A673 (cell line): ENCODE measurements around the gene FLCN. TPM values are rescaled to one million over a fixed set of nuclear protein-coding genes. Genes with fewer than 3 reads are reported as not detected.
A peak's percentile ranks its signal among the peaks of the same experiment; 100 is the strongest.

Experiments used
- BruUV-seq: library from RNA; stranded (reverse); fragments of 400-500 nt; replicated peaks from 2 replicates; lab custom pipeline; 2021; lab: Mats Ljungman, UMichigan
- CTCF ChIA-PET: fragments of 300-600 bp; sonication (Branson Sonifier 250); formaldehyde crosslinking; loops from one replicate; lab custom pipeline; 2022; ENCODE audit warnings: antibody characterized with exemption; lab: Charles Lee
- POLR2A ChIA-PET: fragments of 300-600 bp; sonication (Branson Sonifier 250); formaldehyde crosslinking; loops from one replicate; lab custom pipeline; 2022; ENCODE audit warnings: antibody characterized with exemption; ENCODE audit not compliant: low non-redundant PET; lab: Charles Lee
- DNase-seq: peaks from one replicate; pipeline ENCODE4 v3.0.0-alpha.2; 2015; ENCODE audit warnings: low spot score
- H3K27ac ChIP-seq: fragments of 200-600 bp; sonication (generic); 2 replicates; pipeline ENCODE4 v1.5.1; 2016; ENCODE audit warnings: mixed run types, low read depth, mild to moderate bottlenecking, mixed read lengths, antibody characterized with exemption, low read length; ENCODE audit not compliant: poor library complexity, severe bottlenecking
- H3K27me3 ChIP-seq: fragments of 200-600 bp; sonication (generic); replicated peaks from 2 replicates; pipeline ENCODE4 v1.6.1; 2017; ENCODE audit warnings: mixed run types, low read depth, mild to moderate bottlenecking, mixed read lengths, antibody characterized with exemption, low read length; ENCODE audit not compliant: insufficient read depth, poor library complexity
- H3K36me3 ChIP-seq: fragments of 200-600 bp; sonication (generic); 2 replicates; pipeline ENCODE4 v1.6.1; 2016; ENCODE audit warnings: mixed run types, mild to moderate bottlenecking, mixed read lengths, antibody characterized with exemption, low read length; ENCODE audit not compliant: insufficient read depth, poor library complexity, severe bottlenecking
- H3K4me1 ChIP-seq: fragments of 200-600 bp; sonication (generic); 2 replicates; pipeline ENCODE4 v1.6.1; 2017; ENCODE audit warnings: mixed run types, mild to moderate bottlenecking, mixed read lengths, antibody characterized with exemption, low read length; ENCODE audit not compliant: insufficient read depth, poor library complexity, severe bottlenecking
- H3K4me3 ChIP-seq: fragments of 200-600 bp; sonication (generic); 2 replicates; pipeline ENCODE4 v1.5.1; 2016; ENCODE audit warnings: low read depth, mixed run types, mild to moderate bottlenecking, mixed read lengths, low read length; ENCODE audit not compliant: poor library complexity, severe bottlenecking
- H3K9me3 ChIP-seq: fragments of 200-600 bp; sonication (generic); 2 replicates; pipeline ENCODE4 v1.6.1; 2016; ENCODE audit warnings: mixed run types, low read depth, mild to moderate bottlenecking, mixed read lengths, antibody characterized with exemption, low read length; ENCODE audit not compliant: poor library complexity, severe bottlenecking
- EZH2 ChIP-seq: fragments of 200-600 bp; sonication (generic); IDR thresholded peaks from 2 replicates; pipeline ENCODE4 v1.6.1; 2017; ENCODE audit warnings: borderline replicate concordance, low read depth, mild to moderate bottlenecking, mixed read lengths, antibody characterized with exemption, low read length; ENCODE audit not compliant: poor library complexity, severe bottlenecking
- intact Hi-C: fragments of 100-400 bp; cut with micrococcal nuclease; formaldehyde crosslinking; loops from one replicate; pipeline ENCODE4 v1.10.0; 2022; ENCODE audit not compliant: unreplicated experiment
- total RNA-seq: library from RNA; stranded (reverse); gene quantifications from 2 replicates; pipeline ENCODE4 v1.2.3, GENCODE V29; 2021
- TF ChIP-seq, protein P1 (sequence below): fragments of 300-800, 200-600 bp; sonication (generic); conservative IDR thresholded peaks from 2 replicates; pipeline ENCODE4 v1.5.1; 2017; ENCODE audit warnings: low read depth, mild to moderate bottlenecking, antibody characterized with exemption, low read length, moderate library complexity, mixed read lengths

Gene FLCN
- total RNA-seq, 1 experiment from 2014 or later, result 60.2 TPM

DNA sequence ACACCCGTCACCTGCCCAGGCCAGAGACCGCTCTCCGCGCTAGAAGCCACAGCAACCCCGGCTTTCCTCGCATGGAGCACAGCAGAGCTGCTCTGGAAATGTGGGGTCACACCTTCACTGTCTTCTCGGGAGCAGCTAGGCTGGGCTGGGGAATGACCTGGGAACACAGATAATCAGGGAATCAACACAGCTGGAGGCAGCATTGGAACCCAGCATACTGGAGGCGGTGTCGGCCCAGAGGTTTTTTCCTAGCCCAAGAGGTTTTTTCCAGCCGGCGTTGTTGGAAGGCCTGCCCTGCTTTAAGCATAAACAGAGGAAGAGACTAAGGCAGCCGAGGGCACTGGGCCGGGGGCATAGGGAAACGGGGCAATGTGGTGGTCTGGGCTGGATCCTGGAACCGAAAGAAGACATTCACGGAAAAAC is 30.0 kb downstream of the FLCN start:
- Histone ChIP-seq H3K36me3 (peaks cover 7% of the 10 kb centered on the region), H3K9me3 (no peaks in the 10 kb centered on the region), H3K27ac (peak overlapping the region; percentile 88), H3K27me3 (no peaks in the 10 kb centered on the region), H3K4me3 (no peak overlapping the region), H3K4me1 (peaks cover 18% of the 10 kb centered on the region)
- ChIA-PET POLR2A (no interaction called here), CTCF (no interaction called here)
- TF ChIP-seq, protein P1, sequence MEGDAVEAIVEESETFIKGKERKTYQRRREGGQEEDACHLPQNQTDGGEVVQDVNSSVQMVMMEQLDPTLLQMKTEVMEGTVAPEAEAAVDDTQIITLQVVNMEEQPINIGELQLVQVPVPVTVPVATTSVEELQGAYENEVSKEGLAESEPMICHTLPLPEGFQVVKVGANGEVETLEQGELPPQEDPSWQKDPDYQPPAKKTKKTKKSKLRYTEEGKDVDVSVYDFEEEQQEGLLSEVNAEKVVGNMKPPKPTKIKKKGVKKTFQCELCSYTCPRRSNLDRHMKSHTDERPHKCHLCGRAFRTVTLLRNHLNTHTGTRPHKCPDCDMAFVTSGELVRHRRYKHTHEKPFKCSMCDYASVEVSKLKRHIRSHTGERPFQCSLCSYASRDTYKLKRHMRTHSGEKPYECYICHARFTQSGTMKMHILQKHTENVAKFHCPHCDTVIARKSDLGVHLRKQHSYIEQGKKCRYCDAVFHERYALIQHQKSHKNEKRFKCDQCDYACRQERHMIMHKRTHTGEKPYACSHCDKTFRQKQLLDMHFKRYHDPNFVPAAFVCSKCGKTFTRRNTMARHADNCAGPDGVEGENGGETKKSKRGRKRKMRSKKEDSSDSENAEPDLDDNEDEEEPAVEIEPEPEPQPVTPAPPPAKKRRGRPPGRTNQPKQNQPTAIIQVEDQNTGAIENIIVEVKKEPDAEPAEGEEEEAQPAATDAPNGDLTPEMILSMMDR, result no peak
- TF ChIP-seq EZH2, result no peak
- no TSS peak for BruUV-seq
- peak; percentile 18 for DNase-seq
- intact Hi-C loops, result loop anchor here (1.0 to 5.0 kb wide), 2 partner anchors 30 to 205 kb away; partner anchors contain the start of gene FLCN

DNA sequence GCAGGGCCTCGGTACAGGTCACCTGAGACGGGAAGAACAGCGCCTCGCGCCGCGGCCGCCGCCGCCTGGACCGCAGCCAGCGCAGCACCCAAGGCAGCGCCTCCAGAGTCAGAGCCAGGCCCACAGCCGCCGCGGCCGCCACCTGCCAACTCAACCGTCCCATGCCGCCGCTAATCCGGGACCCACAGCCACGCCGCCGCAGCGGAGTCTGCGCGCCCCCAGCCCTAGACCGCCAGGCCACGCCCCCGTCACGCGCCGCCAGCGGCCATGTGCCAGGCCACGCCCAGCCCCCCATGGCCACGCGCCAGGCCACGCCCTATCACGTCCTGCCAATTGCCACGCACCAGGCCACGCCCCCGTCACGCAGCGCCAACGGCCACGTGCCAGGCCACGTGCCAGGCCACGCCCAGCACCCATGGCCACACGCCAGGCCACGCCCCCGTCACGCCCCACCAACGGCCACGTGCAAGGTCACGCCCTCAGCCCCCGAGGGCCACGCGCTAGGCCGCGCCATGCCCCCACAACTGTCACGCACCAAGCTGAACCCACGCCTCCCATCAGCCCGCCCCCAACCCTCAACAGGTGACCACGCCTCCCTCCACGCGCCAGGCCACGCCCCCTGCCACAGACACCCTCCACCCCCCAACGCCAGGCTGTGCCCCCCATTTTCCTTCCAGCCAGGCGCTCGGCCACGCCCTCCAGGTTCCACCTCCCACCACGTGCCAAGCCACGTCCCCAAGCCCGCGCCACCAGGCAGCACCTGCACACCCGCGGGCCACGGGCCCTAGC is 30.6 kb downstream of the FLCN start, which contains the start of gene PLD6:
TSS of gene PLD6 (minus strand) at position 210 of the 789 bp plus-strand sequence. CDS start at position 163, 47 bp downstream.
- Histone ChIP-seq H3K27ac (peak within 1 kb of the TSS; percentile 88), H3K36me3 (peaks cover 9% of the 10 kb centered on the region), H3K9me3 (no peaks in the 10 kb centered on the region), H3K4me3 (peak within 1 kb of the TSS; percentile 72), H3K27me3 (no peaks in the 10 kb centered on the region), H3K4me1 (peaks cover 18% of the 10 kb centered on the region)
- intact Hi-C loops, result loop anchor here (1.0 to 5.0 kb wide), 2 partner anchors 31 to 204 kb away; partner anchors contain the start of gene FLCN
- BruUV-seq, result no TSS peak
- TF ChIP-seq EZH2, result no peak
- TF ChIP-seq, protein P1, result no peak
- CTCF ChIA-PET, result no interaction called here
- POLR2A ChIA-PET, result no interaction called here
- DNase-seq, result peak; percentile 89

DNA sequence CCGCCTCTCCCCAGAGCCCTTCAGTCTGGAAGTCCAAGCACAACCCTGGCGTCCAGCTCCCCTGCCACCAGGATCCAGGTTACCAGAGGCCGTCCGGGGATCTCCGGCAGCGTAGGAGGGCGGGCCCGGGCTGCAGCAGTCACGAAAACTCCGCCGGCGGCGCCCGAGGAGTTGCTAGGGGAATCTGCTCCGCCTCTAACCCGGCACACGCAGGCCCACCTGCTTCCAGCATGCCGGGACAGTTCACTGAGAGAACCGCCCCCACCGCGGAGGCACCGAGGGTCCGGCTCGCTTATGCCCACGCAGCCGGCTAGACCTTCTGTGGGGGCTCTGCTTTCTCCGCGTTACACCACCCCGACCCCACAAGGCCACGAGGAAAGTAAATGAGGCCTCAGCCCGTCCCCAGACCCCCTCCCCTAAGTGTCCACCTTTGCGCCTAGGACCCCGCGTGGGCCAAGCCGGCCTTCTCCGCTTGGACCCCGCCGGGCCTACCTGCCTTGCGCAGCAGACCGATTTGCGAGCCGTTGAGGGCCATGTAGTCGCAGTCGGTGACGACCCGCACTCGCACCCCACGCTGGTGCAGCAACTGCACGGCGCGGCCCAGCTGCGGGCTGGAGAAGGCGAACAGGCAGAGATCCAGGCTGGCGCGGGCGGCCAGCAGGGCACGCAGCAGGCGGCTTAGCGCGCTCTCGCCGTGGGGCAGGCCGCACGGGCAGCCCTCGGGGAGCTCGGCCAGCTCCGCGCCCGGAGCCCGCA is 31.4 kb downstream of the FLCN start:
- Histone ChIP-seq H3K36me3 (peaks cover 15% of the 10 kb centered on the region), H3K4me1 (peaks cover 18% of the 10 kb centered on the region), H3K4me3 (peak overlapping the region; percentile 72), H3K27me3 (no peaks in the 10 kb centered on the region), H3K9me3 (no peaks in the 10 kb centered on the region), H3K27ac (peak overlapping the region; percentile 88)
- DNase-seq, result peak; percentile 69
- CTCF ChIA-PET, result no interaction called here
- intact Hi-C loops, result loop anchor here (1.0 to 5.0 kb wide), 2 partner anchors 32 to 203 kb away; partner anchors contain the start of gene FLCN
- POLR2A ChIA-PET, result no interaction called here
- TF ChIP-seq, protein P1, result no peak
- TF ChIP-seq EZH2, result no peak
- BruUV-seq, result no TSS peak
